GM12875 (cell line): ENCODE measurements around the gene ADRA1B.

Experiments
- H3K4me3 ChIP-seq: one replicate; pipeline ENCODE4 v1.5.1; 2011; ENCODE audit warnings: low read depth, low read length, control low read depth
- CTCF ChIP-seq: IDR thresholded peaks from 2 replicates; pipeline ENCODE4 v1.5.1; 2011; ENCODE audit warnings: low read depth, mild to moderate bottlenecking, control low read depth, inconsistent platforms, low read length, moderate library complexity, borderline replicate concordance; ENCODE audit not compliant: insufficient read depth

ADRA1B gene

GRCh38 chr5:159901308-159901707 lies 15.0 kb upstream of the ADRA1B start:
- no peak for TF ChIP-seq CTCF
- no peak overlapping the region for H3K4me3 ChIP-seq

GRCh38 chr5:159901772-159902171 lies 14.5 kb upstream of the ADRA1B start:
- no peak overlapping the region for H3K4me3 ChIP-seq
- no peak for TF ChIP-seq CTCF

- no peak for TF ChIP-seq CTCF
- H3K4me3 ChIP-seq = no peak overlapping the region
These were observed 13.7 kb upstream of the ADRA1B start for GRCh38 chr5:159902444-159903121.

- H3K4me3 ChIP-seq = no peak overlapping the region
- TF ChIP-seq CTCF = no peak
These were observed 13.2 kb upstream of the ADRA1B start for GRCh38 chr5:159903131-159903530.

GRCh38 chr5:159904874-159905273 lies 11.4 kb upstream of the ADRA1B start:
- no peak for TF ChIP-seq CTCF
- H3K4me3 ChIP-seq = no peak overlapping the region

GRCh38 chr5:159905496-159905895 lies 10.8 kb upstream of the ADRA1B start:
- no peak for TF ChIP-seq CTCF
- H3K4me3 ChIP-seq = no peak overlapping the region

GRCh38 chr5:159906463-159906862 lies 9.8 kb upstream of the ADRA1B start:
- H3K4me3 ChIP-seq = no peak overlapping the region
- TF ChIP-seq CTCF = no peak
